CD4-positive, alpha-beta T cell (primary cell): ENCODE measurements around the gene IGSF23. TPM values are rescaled to one million over a fixed set of nuclear protein-coding genes. Genes with fewer than 3 reads are reported as not detected.

Experiments used
- ATAC-seq: fragments of 200-7000 bp; cut with Tn5 transposase; one replicate; pipeline ENCODE4 v1.10.0; 2022; ENCODE audit warnings: mild to moderate bottlenecking; ENCODE audit not compliant: poor library complexity
- CTCF ChIA-PET: fragments of 350-600 bp; sonication (Branson Sonifier 250); formaldehyde crosslinking; loops from one replicate; lab custom pipeline; 2021; ENCODE audit warnings: antibody characterized with exemption, inconsistent platforms; lab: Charles Lee
- POLR2A ChIA-PET: fragments of 350-600 bp; sonication (Branson Sonifier 250); formaldehyde crosslinking; loops from one replicate; lab custom pipeline; 2021; ENCODE audit warnings: antibody characterized with exemption, inconsistent platforms; lab: Charles Lee
- DNase-seq, 14 experiments: peaks; one replicate each; pipeline ENCODE4 v3.0.0-alpha.2; 2013 to 2020; ENCODE audit warnings: mixed read lengths in 2 of 14
- H3K27ac ChIP-seq, 2 donors: one replicate each; pipeline versions ENCODE4 v1.5.1 to v1.7.0; 2013; ENCODE audit warnings: low read length in 2 of 2, low read depth in 1 of 2, mild to moderate bottlenecking in 1 of 2
- H3K27me3 ChIP-seq, 2 experiments: 1 replicate in 1 of 2; 2 replicates in 1 of 2; pipeline versions ENCODE4 v1.6.1 to v1.7.0; 2013; ENCODE audit warnings: low read length in 2 of 2, control low read depth in 1 of 2, mild to moderate bottlenecking in 1 of 2, moderate library complexity in 1 of 2; ENCODE audit not compliant: insufficient read depth in 2 of 2, control insufficient read depth in 1 of 2
- H3K36me3 ChIP-seq: one replicate; pipeline ENCODE4 v1.6.1; 2013; ENCODE audit warnings: low read length, control low read depth; ENCODE audit not compliant: insufficient read depth
- H3K4me1 ChIP-seq: one replicate; pipeline ENCODE4 v1.6.1; 2013; ENCODE audit warnings: low read length, control low read depth; ENCODE audit not compliant: insufficient read depth
- H3K4me3 ChIP-seq: one replicate; pipeline ENCODE4 v1.5.1; 2013; ENCODE audit warnings: mild to moderate bottlenecking, low read length, moderate library complexity
- H3K9me3 ChIP-seq, 2 experiments: 1 replicate in 1 of 2; 2 replicates in 1 of 2; pipeline versions ENCODE4 v1.6.1 to v1.7.0; 2013; ENCODE audit warnings: low read length in 2 of 2, mild to moderate bottlenecking in 2 of 2, control low read depth in 1 of 2, moderate library complexity in 1 of 2; ENCODE audit not compliant: control insufficient read depth in 1 of 2, insufficient read depth in 1 of 2
- H3K27ac Mint-ChIP-seq: one replicate; pipeline ENCODE4 v1.8.0; 2020; ENCODE audit warnings: mixed read lengths
- H3K27me3 Mint-ChIP-seq: one replicate; pipeline ENCODE4 v1.8.0; 2021; ENCODE audit warnings: mixed read lengths
- H3K36me3 Mint-ChIP-seq: one replicate; pipeline ENCODE4 v1.8.0; 2021; ENCODE audit warnings: low read depth, mixed read lengths
- H3K4me1 Mint-ChIP-seq: one replicate; pipeline ENCODE4 v1.8.0; 2021; ENCODE audit warnings: low read depth, mixed read lengths
- H3K4me3 Mint-ChIP-seq: one replicate; pipeline ENCODE4 v1.8.0; 2020; ENCODE audit warnings: mild to moderate bottlenecking, mixed read lengths
- H3K9me3 Mint-ChIP-seq: one replicate; pipeline ENCODE4 v1.8.0; 2020; ENCODE audit warnings: mixed read lengths
- intact Hi-C, 2 experiments: fragments of 100-400 bp; cut with DNase I in 1 of 2; cut with micrococcal nuclease in 1 of 2; formaldehyde crosslinking; loops; one replicate each; pipeline versions ENCODE4 v1.15.1 to v1.9.0; 2023 to 2025; cut with DNase I, micrococcal nuclease
- microRNA-seq: library from miRNA; unstranded; fragments of <30 nt; microRNA quantifications from one replicate; pipeline ENCODE4 v1.2.0, GENCODE V29; 2021; ENCODE audit warnings: borderline microRNAs expressed, borderline replicate concordance
- total RNA-seq, 174 experiments: library from RNA in 2 of 174; stranded (reverse) in 2 of 174; gene quantifications; one replicate each; pipeline ENCODE4 v1.2.3 and lab custom pipeline; 2021 to 2026
- TF ChIP-seq, protein P1 (sequence below): fragments of 200-600 bp; IDR thresholded peaks from one replicate; pipeline ENCODE4 v1.8.0; 2022; ENCODE audit warnings: antibody characterized with exemption, mild to moderate bottlenecking

IGSF23 gene
- total RNA-seq, 2 experiments from 2014 or later, result not detected

DNA sequence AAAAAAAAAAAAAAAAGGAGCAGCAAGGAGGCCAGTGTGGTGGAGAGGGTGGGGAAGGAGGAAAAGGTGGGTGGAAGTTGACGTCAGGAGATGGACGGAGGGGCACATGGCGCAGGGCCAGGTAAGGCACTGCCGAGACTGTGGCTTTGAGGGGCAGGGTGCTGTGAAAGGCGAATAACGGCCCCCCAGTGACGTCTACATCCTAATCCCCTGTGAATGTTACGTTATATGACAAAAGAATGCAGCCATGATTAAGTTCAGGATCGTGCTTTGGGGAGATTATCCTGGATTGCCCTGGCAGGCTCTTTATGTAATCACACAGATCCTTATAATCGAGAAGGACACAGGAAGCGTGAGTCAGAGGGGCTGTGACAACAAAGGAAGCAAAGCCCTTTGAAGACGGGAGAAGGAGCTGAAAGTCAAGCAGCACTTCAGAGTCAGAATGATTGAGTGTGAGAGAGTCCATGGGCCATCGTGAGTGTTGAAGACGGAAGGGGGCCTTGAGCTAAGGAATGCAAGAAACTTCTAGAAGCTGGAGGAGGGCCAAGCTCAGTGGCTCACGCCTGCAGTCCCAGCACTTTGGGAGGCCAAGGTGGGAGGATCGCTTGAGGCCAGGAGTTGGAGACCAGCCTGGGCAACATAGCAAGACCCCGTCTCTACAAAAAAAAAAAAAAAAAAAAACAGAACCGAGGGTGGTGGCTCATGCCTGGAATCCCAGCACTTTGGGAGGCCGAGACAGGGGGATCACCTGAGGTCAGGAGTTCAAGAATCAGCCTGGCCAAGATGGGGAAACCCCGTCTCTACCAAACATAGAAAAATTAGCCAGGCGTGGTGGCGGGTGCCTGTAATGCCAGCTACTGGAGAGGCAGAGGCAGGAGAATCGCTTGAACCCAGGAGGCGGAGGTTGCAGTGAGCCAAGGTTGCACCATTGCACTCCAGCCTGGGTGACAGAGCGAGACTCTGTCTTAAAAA lies 71.8 kb downstream of the IGSF23 start:
- TF ChIP-seq, protein P1, sequence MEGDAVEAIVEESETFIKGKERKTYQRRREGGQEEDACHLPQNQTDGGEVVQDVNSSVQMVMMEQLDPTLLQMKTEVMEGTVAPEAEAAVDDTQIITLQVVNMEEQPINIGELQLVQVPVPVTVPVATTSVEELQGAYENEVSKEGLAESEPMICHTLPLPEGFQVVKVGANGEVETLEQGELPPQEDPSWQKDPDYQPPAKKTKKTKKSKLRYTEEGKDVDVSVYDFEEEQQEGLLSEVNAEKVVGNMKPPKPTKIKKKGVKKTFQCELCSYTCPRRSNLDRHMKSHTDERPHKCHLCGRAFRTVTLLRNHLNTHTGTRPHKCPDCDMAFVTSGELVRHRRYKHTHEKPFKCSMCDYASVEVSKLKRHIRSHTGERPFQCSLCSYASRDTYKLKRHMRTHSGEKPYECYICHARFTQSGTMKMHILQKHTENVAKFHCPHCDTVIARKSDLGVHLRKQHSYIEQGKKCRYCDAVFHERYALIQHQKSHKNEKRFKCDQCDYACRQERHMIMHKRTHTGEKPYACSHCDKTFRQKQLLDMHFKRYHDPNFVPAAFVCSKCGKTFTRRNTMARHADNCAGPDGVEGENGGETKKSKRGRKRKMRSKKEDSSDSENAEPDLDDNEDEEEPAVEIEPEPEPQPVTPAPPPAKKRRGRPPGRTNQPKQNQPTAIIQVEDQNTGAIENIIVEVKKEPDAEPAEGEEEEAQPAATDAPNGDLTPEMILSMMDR, result no peak
- Histone ChIP-seq H3K9me3 (no peaks in the 10 kb centered on the region), H3K4me1 (peaks cover 8% of the 10 kb centered on the region), H3K27me3 (no peaks in the 10 kb centered on the region), H3K27ac (no peak overlapping the region), H3K36me3 (no peaks in the 10 kb centered on the region), H3K4me3 (no peak overlapping the region)
- ChIA-PET CTCF (interaction anchor here (1.1 kb wide), 1 partner anchor 86 kb away, joined by 4 read pairs; no protein-coding TSS in a partner anchor), POLR2A (no interaction called here)
- no peak overlapping the region for H3K27ac Mint-ChIP-seq
- no peaks in the 10 kb centered on the region for H3K36me3 Mint-ChIP-seq
- intact Hi-C loops, result no loop called here
- no peak overlapping the region for H3K4me3 Mint-ChIP-seq
- no peak for ATAC-seq
- H3K27me3 Mint-ChIP-seq, result peaks cover 28% of the 10 kb centered on the region
- DNase-seq, result peak in 4 of 14 experiments; percentile 5 to 52 (median 22)
- no peaks in the 10 kb centered on the region for H3K9me3 Mint-ChIP-seq
- peaks cover 17% of the 10 kb centered on the region for H3K4me1 Mint-ChIP-seq

GRCh38 chr19:44685877-44686276 lies 72.5 kb downstream of the IGSF23 start:
- POLR2A ChIA-PET, result no interaction called here
- Mint-ChIP-seq H3K4me3 (no peak overlapping the region), H3K4me1 (peaks cover 17% of the 10 kb centered on the region), H3K27me3 (peaks cover 23% of the 10 kb centered on the region), H3K36me3 (no peaks in the 10 kb centered on the region), H3K9me3 (no peaks in the 10 kb centered on the region), H3K27ac (no peak overlapping the region)
- H3K36me3 ChIP-seq, result no peaks in the 10 kb centered on the region
- ATAC-seq (no peak), DNase-seq (peak in 3 of 14 experiments; percentile 7 to 52 (median 48))
- no peaks in the 10 kb centered on the region for H3K9me3 ChIP-seq
- intact Hi-C loops, result no loop called here
- no peaks in the 10 kb centered on the region for H3K27me3 ChIP-seq
- no peak overlapping the region for H3K4me3 ChIP-seq
- peaks cover 8% of the 10 kb centered on the region for H3K4me1 ChIP-seq
- CTCF ChIA-PET, result interaction anchor here (0.7 to 1.1 kb wide), 2 partner anchors 85 to 1355 kb away, joined by 3 to 4 read pairs; partner anchors contain the start of gene IGFL4
- TF ChIP-seq, protein P1, result no peak
- no peak overlapping the region for H3K27ac ChIP-seq

Small RNA genes lying within 50 kb of the gene (microRNA-seq; reads per million reads assigned to microRNA genes)
- gene MIR4531, result not detected

Other genes starting within 250 kb of the IGSF23 start
- gene ZNF285, start 212.0 kb upstream of the IGSF23 start, total RNA-seq, result under 1 TPM; 0.16 to 0.22 TPM
- under 1 TPM; 0.08 to 0.19 TPM for gene ZNF229, start 165.1 kb upstream of the IGSF23 start, total RNA-seq
- 1 to 10 TPM; 7.6 to 9.4 TPM for gene ZNF180, start 113.0 kb upstream of the IGSF23 start, total RNA-seq
- gene CEACAM20, start 83.9 kb upstream of the IGSF23 start, total RNA-seq, result not detected
- under 1 TPM; 0.67 to 0.82 TPM for gene PVR, start 30.3 kb downstream of the IGSF23 start, total RNA-seq
- under 1 TPM; 0.27 to 0.78 TPM for gene CEACAM19, start 57.9 kb downstream of the IGSF23 start, total RNA-seq
- gene CEACAM16, start 85.6 kb downstream of the IGSF23 start, total RNA-seq, result not detected
- gene BCL3, start 135.1 kb downstream of the IGSF23 start, total RNA-seq, result 10 to 100 TPM; 90.9 to 97.1 TPM
- gene CBLC, start 164.3 kb downstream of the IGSF23 start, total RNA-seq, result not detected
- gene BCAM, start 195.5 kb downstream of the IGSF23 start, total RNA-seq, result not detected
- 1 to 10 TPM; 1.8 to 1.9 TPM for gene NECTIN2, start 232.7 kb downstream of the IGSF23 start, total RNA-seq